GM19372 (cell line): ENCODE data around the gene RCN2.
"Not testable (repeated sequence)": the region's sequence is repeated elsewhere in the genome, so short reads cannot be mapped to it uniquely, and the experiment has no call there.

Experiments
- ATAC-seq: cut with Tn5 transposase; IDR thresholded peaks from one replicate; pipeline ENCODE4 v1.9.1; 2021; ENCODE audit warnings: mild to moderate bottlenecking, low read depth, moderate library complexity; ENCODE audit not compliant: unreplicated experiment

RCN2 gene

GRCh38 chr15:76930831-76931396 is 635 bp upstream of the RCN2 start:
- no peak for ATAC-seq

GRCh38 chr15:76932135-76932966 is 802 bp downstream of the RCN2 start:
- no peak for ATAC-seq

- ATAC-seq = no peak
These were observed 4.1 kb downstream of the RCN2 start for GRCh38 chr15:76935620-76936019.

- no peak for ATAC-seq
These were observed 5.1 kb downstream of the RCN2 start for GRCh38 chr15:76936671-76937070.

DNA sequence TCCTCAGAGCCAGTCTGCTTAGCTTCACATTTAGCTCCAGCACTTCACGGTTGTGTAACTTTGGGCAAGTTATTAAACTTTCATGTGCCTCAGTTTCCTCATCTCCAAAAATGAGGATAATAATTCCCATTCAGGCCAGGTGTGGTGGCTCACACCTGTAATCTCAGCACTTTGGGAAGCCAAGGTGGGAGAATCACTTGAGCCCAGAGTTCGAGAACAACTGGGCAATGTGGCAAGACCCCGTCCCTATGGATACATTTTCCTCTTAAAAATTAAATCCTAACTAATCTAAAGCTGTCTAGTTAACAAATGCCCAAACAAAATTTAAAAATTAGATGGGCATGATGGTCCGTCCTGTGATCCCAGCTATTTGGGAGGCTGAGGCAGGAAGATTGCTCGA is 7.2 kb downstream of the RCN2 start:
- ATAC-seq = no peak

DNA sequence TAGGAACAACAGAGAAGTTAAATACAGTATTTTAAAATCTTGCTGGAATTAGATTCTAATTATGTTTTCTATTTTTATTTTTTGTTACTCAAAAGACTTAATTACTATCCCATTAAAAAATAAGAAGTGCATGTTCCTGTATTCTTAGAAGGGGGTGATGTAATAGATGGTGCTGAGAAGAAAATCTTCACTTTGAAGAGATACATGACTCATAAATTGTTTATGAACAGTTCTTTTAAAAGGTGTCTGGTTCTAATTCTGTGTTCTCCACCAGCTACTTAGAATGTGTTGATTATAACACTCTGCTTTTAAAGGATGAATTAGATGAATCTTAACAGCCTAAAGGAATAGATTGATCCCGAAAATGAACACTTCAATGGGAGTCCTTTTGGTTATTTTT is 8.2 kb downstream of the RCN2 start:
- ATAC-seq = no peak

DNA sequence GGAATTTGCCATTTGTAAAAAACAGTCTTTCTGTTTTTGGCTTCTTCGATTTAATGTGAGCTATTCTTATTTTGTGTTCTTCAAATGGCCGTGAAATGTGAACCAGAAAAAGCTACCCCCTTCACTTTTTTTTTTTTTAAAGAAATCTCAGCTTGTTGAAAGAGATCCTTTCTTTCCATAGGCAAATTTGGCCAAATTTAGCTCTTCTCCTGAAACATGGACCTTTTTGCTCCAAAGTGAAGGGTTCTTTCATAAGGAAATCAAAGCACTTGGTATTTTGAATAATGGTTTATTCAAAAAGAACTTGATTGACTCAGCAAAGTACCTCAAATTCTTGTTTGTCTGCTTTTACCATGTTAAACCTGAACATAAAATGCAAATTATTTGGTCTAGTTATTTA is 10.1 kb downstream of the RCN2 start:
- ATAC-seq = no peak

- ATAC-seq = no peak
These were observed 10.8 kb downstream of the RCN2 start for GRCh38 chr15:76942331-76942730.

GRCh38 chr15:76945494-76946093 is 14.0 kb downstream of the RCN2 start:
- ATAC-seq = no peak

GRCh38 chr15:76947454-76947853 is 15.9 kb downstream of the RCN2 start:
- ATAC-seq = no peak

DNA sequence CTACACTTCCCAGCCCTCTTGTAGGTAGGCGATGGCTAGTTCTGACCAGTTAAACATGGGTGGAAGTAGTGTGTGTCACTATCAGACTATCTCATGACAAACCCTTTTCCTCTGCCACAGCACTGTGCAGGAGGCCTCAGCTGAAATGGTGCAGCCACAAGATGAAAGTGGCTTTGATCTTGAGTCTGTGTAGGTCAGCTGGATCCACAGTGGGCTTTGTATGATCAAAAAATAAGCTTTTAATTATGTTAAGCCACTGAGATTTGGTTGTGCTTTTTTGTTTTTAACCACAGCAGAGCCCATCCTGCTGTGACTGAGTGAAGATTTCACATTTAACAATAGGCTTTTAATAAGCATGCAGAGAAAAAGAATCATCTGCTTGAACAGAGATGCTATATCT is 19.7 kb downstream of the RCN2 start:
- ATAC-seq = no peak

- ATAC-seq = no peak
These were observed 22.4 kb downstream of the RCN2 start for GRCh38 chr15:76953913-76954312.

DNA sequence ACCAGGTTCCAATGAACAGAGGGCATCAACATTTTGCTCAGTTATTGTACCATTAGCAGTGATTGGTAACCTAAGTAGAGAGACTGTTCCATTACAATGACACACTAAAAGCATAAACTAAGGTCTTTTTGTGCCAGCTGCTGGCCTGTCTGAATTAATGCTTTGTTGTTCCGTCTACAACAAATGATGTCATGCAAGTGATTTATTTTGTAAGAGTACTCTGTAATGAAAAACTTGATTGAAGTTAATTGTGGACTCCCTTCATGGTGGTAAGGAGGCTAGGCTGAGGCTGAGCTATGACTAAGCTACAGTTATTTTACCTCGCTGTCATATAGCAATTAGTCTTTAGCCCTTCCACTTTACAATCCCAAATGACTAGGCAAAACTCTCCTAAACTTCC is 23.2 kb downstream of the RCN2 start:
- ATAC-seq = no peak

- no peak for ATAC-seq
These were observed 29.9 kb downstream of the RCN2 start for GRCh38 chr15:76961268-76962011.

- no peak for ATAC-seq
These were observed 30.9 kb downstream of the RCN2 start for GRCh38 chr15:76962337-76963013.

GRCh38 chr15:76963596-76963995 is 32.0 kb downstream of the RCN2 start:
- ATAC-seq = no peak

GRCh38 chr15:76964157-76964556 is 32.6 kb downstream of the RCN2 start:
- ATAC-seq = no peak

DNA sequence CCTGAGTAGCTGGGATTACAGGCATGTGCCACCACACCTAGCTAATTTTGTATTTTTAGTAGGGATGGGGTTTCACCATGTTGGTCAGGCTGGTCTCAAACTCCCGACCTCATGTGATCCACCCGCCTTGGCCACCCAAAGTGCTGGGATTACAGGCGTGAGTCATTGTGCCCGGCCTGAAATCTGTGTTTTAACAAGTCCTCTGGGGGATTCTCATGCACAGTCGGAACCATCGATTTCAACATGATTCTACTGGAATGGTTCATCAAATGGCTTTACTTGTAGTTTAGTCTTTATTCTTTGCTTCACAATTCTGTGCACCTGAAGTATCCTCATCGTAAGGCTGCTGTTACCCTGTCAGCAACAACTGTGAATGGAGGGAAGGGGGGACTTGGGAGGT is 34.5 kb downstream of the RCN2 start:
- not testable (repeated sequence) for ATAC-seq

DNA sequence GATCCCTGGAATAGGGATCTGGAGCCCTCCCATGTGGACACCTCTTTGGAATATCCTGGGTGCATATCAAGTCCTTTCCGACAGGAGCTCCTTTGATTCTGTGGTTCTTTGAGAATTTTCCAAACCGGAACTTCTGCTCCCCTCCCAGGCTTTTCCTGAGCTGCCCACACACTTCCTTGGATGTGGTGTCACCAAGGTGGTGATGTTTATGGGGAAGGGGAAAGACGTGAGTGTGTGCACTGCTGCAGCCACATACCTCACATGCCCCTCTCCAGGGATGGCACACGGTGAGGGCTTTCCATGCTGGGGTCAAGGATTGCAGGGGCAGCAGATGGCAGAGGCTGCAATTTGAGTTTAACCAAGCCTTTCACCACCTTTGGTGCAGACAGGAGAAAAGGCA is 35.5 kb downstream of the RCN2 start:
- no peak for ATAC-seq

DNA sequence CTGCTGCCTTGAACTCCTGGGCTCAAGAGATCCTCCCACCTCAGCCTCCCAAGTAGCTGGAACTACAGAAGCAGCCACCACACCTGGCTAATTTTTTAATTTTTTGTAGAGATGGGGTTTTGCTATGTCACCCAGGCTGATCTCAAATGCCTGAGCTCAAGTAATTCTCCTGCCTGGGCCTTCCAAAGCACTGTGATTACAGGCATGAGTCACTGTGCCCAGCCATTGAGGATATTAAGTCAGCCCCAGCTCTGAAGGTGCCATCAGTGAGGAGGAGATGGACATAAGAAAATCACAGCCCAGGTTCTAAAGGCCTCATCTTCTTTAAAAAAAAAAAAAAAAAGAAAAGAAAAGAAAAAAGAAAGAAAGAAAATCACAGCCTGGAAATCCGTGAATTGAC is 36.8 kb downstream of the RCN2 start:
- no peak for ATAC-seq
